Measurements from ENCODE around the gene TMEM30B.

DNA sequence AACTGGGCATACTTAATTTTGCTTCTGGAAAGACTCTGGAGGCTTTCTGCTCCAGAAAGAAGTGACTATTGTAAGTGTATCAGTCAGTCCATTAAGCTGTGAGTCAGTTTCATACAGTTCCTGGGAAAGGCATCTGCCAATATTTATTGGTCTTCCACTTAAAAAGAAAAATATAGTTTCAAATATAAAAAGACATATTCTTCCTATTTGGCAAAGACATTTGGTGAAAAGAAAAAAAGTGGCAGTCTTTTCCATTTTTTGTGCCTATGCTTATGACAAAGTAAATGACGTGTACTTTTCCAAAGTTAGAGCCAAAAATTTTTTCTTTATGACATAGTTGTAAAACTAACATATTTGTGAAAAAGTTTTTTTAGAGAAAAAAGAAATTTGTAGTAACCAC lies 12.3 kb downstream of the TMEM30B start:
- TF ChIP-seq, protein P1, sequence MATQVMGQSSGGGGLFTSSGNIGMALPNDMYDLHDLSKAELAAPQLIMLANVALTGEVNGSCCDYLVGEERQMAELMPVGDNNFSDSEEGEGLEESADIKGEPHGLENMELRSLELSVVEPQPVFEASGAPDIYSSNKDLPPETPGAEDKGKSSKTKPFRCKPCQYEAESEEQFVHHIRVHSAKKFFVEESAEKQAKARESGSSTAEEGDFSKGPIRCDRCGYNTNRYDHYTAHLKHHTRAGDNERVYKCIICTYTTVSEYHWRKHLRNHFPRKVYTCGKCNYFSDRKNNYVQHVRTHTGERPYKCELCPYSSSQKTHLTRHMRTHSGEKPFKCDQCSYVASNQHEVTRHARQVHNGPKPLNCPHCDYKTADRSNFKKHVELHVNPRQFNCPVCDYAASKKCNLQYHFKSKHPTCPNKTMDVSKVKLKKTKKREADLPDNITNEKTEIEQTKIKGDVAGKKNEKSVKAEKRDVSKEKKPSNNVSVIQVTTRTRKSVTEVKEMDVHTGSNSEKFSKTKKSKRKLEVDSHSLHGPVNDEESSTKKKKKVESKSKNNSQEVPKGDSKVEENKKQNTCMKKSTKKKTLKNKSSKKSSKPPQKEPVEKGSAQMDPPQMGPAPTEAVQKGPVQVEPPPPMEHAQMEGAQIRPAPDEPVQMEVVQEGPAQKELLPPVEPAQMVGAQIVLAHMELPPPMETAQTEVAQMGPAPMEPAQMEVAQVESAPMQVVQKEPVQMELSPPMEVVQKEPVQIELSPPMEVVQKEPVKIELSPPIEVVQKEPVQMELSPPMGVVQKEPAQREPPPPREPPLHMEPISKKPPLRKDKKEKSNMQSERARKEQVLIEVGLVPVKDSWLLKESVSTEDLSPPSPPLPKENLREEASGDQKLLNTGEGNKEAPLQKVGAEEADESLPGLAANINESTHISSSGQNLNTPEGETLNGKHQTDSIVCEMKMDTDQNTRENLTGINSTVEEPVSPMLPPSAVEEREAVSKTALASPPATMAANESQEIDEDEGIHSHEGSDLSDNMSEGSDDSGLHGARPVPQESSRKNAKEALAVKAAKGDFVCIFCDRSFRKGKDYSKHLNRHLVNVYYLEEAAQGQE (tag by site-specific recombination; IDR thresholded peaks at IDR 0.05), result no peak
- TF ChIP-seq CTCF (tag by site-specific recombination; IDR thresholded peaks at IDR 0.05), result no peak
- no peak for TF ChIP-seq ZNF274 (IDR thresholded peaks at IDR 0.05; ENCODE audit: low read length)
- TF ChIP-seq ZNF274 (tag by site-specific recombination; IDR thresholded peaks at IDR 0.05; ENCODE audit: borderline replicate concordance), result no peak
- TF ChIP-seq ZNF324 (tag by site-specific recombination; IDR thresholded peaks at IDR 0.05), result no peak
- TF ChIP-seq ZXDB (tag by site-specific recombination; IDR thresholded peaks at IDR 0.05), result no peak
- TF ChIP-seq ZNF596 (tag by site-specific recombination; IDR thresholded peaks at IDR 0.05), result no peak
- no peak for TF ChIP-seq ZNF623 (tag by site-specific recombination; IDR thresholded peaks at IDR 0.05)
- TF ChIP-seq ZNF341 (tag by site-specific recombination; IDR thresholded peaks at IDR 0.05; ENCODE audit: low read depth), result no peak
- TF ChIP-seq ZNF138 (tag by site-specific recombination; IDR thresholded peaks at IDR 0.05; ENCODE audit: borderline replicate concordance), result no peak
- no peak for TF ChIP-seq ZBTB44 (tag by site-specific recombination; IDR thresholded peaks at IDR 0.05)
- TF ChIP-seq, protein P2, sequence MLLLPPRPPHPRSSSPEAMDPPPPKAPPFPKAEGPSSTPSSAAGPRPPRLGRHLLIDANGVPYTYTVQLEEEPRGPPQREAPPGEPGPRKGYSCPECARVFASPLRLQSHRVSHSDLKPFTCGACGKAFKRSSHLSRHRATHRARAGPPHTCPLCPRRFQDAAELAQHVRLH (tag by site-specific recombination; IDR thresholded peaks at IDR 0.05), result no peak
- no peak for TF ChIP-seq RBAK (tag by site-specific recombination; IDR thresholded peaks at IDR 0.05)
- TF ChIP-seq ZNF19 (tag by site-specific recombination; IDR thresholded peaks at IDR 0.05; ENCODE audit: low read depth), result no peak
